Endothelial cell (in vitro differentiated cells): Measurements from ENCODE around the gene SND1. TPM values are rescaled to one million over a fixed set of nuclear protein-coding genes. Genes with fewer than 3 reads are reported as not detected.

Experiments used
- DNase-seq: peaks from one replicate; pipeline ENCODE4 v3.0.0; 2021; ENCODE audit warnings: low spot score
- H3K27ac Mint-ChIP-seq: one replicate; pipeline ENCODE4 v1.8.0; 2021; ENCODE audit warnings: mixed read lengths, inconsistent platforms; ENCODE audit not compliant: unreplicated experiment
- H3K27me3 Mint-ChIP-seq: one replicate; pipeline ENCODE4 v1.8.0; 2021; ENCODE audit warnings: mild to moderate bottlenecking, moderate library complexity, mixed read lengths, inconsistent platforms; ENCODE audit not compliant: unreplicated experiment
- H3K36me3 Mint-ChIP-seq: one replicate; pipeline ENCODE4 v1.8.0; 2021; ENCODE audit warnings: mild to moderate bottlenecking, low read depth, mixed read lengths, inconsistent platforms; ENCODE audit not compliant: unreplicated experiment
- H3K4me1 Mint-ChIP-seq: one replicate; pipeline ENCODE4 v1.8.0; 2021; ENCODE audit warnings: mild to moderate bottlenecking, mixed read lengths, inconsistent platforms; ENCODE audit not compliant: unreplicated experiment
- H3K4me3 Mint-ChIP-seq: one replicate; pipeline ENCODE4 v1.8.0; 2021; ENCODE audit warnings: mild to moderate bottlenecking, mixed read lengths, inconsistent platforms; ENCODE audit not compliant: unreplicated experiment
- H3K9me3 Mint-ChIP-seq: one replicate; pipeline ENCODE4 v1.8.0; 2021; ENCODE audit warnings: mixed read lengths, inconsistent platforms; ENCODE audit not compliant: unreplicated experiment
- CTCF ChIP-seq: fragments of 200-600 bp; sonication (generic); IDR thresholded peaks from one replicate; pipeline ENCODE4 v1.5.0; 2021; ENCODE audit warnings: antibody characterized with exemption; ENCODE audit not compliant: unreplicated experiment
- total RNA-seq: library from RNA; stranded (reverse); fragmentation: NEBNext Ultra II Directional; extraction: Animal tissue kit (Norgen Biotek cat#: 25700); gene quantifications from one replicate; pipeline ENCODE4 v1.2.1, GENCODE V29; 2021; ENCODE audit not compliant: unreplicated experiment

Gene SND1
- total RNA-seq, 1 donor from 2014 or later = 375 TPM

- TF ChIP-seq CTCF = no peak
- Mint-ChIP-seq H3K36me3 (peaks cover 3% of the 10 kb centered on the region), H3K4me3 (no peak overlapping the region), H3K9me3 (no peaks in the 10 kb centered on the region), H3K4me1 (peaks cover 35% of the 10 kb centered on the region), H3K27me3 (peaks cover 7% of the 10 kb centered on the region), H3K27ac (no peak overlapping the region)
- DNase-seq = no peak
These were observed 224.4 kb downstream of the SND1 start for GRCh38 chr7:127876393-127876792.

GRCh38 chr7:127877951-127878350, 226.0 kb downstream of the SND1 start:
- peaks cover 1% of the 10 kb centered on the region for H3K27me3 Mint-ChIP-seq
- peaks cover 33% of the 10 kb centered on the region for H3K4me1 Mint-ChIP-seq
- no peak for TF ChIP-seq CTCF
- no peak overlapping the region for H3K4me3 Mint-ChIP-seq
- no peak overlapping the region for H3K27ac Mint-ChIP-seq
- peaks cover 3% of the 10 kb centered on the region for H3K36me3 Mint-ChIP-seq
- no peak for DNase-seq
- no peaks in the 10 kb centered on the region for H3K9me3 Mint-ChIP-seq

GRCh38 chr7:127878791-127879190, 226.8 kb downstream of the SND1 start:
- Mint-ChIP-seq H3K9me3 (no peaks in the 10 kb centered on the region), H3K27ac (no peak overlapping the region), H3K27me3 (peaks cover 1% of the 10 kb centered on the region), H3K36me3 (peaks cover 5% of the 10 kb centered on the region), H3K4me3 (no peak overlapping the region), H3K4me1 (peaks cover 27% of the 10 kb centered on the region)
- DNase-seq = no peak
- no peak for TF ChIP-seq CTCF

GRCh38 chr7:127879436-127879835, 227.4 kb downstream of the SND1 start:
- Mint-ChIP-seq H3K4me3 (no peak overlapping the region), H3K4me1 (peaks cover 21% of the 10 kb centered on the region), H3K27me3 (peaks cover 1% of the 10 kb centered on the region), H3K9me3 (no peaks in the 10 kb centered on the region), H3K27ac (no peak overlapping the region), H3K36me3 (peaks cover 5% of the 10 kb centered on the region)
- DNase-seq = no peak
- no peak for TF ChIP-seq CTCF

- H3K27ac Mint-ChIP-seq = no peak overlapping the region
- no peaks in the 10 kb centered on the region for H3K9me3 Mint-ChIP-seq
- no peak for DNase-seq
- H3K27me3 Mint-ChIP-seq = peaks cover 1% of the 10 kb centered on the region
- no peak for TF ChIP-seq CTCF
- H3K36me3 Mint-ChIP-seq = peaks cover 9% of the 10 kb centered on the region
- H3K4me3 Mint-ChIP-seq = no peak overlapping the region
- peaks cover 24% of the 10 kb centered on the region for H3K4me1 Mint-ChIP-seq
These were observed 227.9 kb downstream of the SND1 start for GRCh38 chr7:127879942-127880341.
